Spleen (tissue), 11 donors: ENCODE measurements around the gene CFL1. TPM values are rescaled to one million over a fixed set of nuclear protein-coding genes. Genes with fewer than 3 reads are reported as not detected.

ENCODE experiments used
- DNase-seq: peaks from one replicate; pipeline ENCODE4 v3.0.0-alpha.2; 2020
- H3K27ac ChIP-seq, 8 donors: fragments of 200-600 bp; sonication (generic) in 7 of 8; 1 replicate in 4 of 8; 2 replicates in 4 of 8; pipeline versions ENCODE4 v1.5.0 to v1.8.0; 2016 to 2021; ENCODE audit warnings: inconsistent platforms in 4 of 8, mild to moderate bottlenecking in 4 of 8, moderate library complexity in 1 of 8
- H3K27me3 ChIP-seq, 7 donors: fragments of 200-600 bp; sonication (generic) in 6 of 7; replicated peaks in 1 of 7; 1 replicate in 4 of 7; 2 replicates in 3 of 7; pipeline versions ENCODE4 v1.5.0 to v1.8.0; 2016 to 2021; ENCODE audit warnings: inconsistent platforms in 3 of 7, mild to moderate bottlenecking in 1 of 7
- H3K36me3 ChIP-seq, 6 donors: fragments of 200-600 bp; sonication (generic) in 5 of 6; 1 replicate in 4 of 6; 2 replicates in 2 of 6; pipeline versions ENCODE4 v1.5.0 to v1.8.0; 2016 to 2021; ENCODE audit warnings: inconsistent platforms in 2 of 6
- H3K4me1 ChIP-seq, 6 donors: fragments of 200-600 bp; sonication (generic) in 5 of 6; 1 replicate in 3 of 6; 2 replicates in 3 of 6; pipeline versions ENCODE4 v1.5.0 to v1.8.0; 2016 to 2021; ENCODE audit warnings: inconsistent platforms in 3 of 6
- H3K4me3 ChIP-seq, 8 donors: fragments of 200-600 bp; sonication (generic) in 7 of 8; 1 replicate in 4 of 8; 2 replicates in 4 of 8; pipeline versions ENCODE4 v1.5.0 to v1.8.0; 2016 to 2021; ENCODE audit warnings: inconsistent platforms in 4 of 8, mild to moderate bottlenecking in 4 of 8, moderate library complexity in 2 of 8
- H3K9me3 ChIP-seq, 8 donors: fragments of 200-600 bp; sonication (generic) in 7 of 8; 1 replicate in 4 of 8; 2 replicates in 4 of 8; pipeline versions ENCODE4 v1.5.0 to v1.8.0; 2016 to 2021; ENCODE audit warnings: inconsistent platforms in 4 of 8
- CTCF ChIP-seq, 11 experiments: fragments of 200-600 bp in 7 of 11; fragments of 450-650 bp in 4 of 11; sonication (generic) in 4 of 11; IDR thresholded peaks in 8 of 11; conservative IDR thresholded peaks in 3 of 11; 1 replicate in 7 of 11; 2 replicates in 4 of 11; pipeline versions ENCODE4 v1.4.0 to v1.8.0; 2016 to 2021; ENCODE audit warnings: antibody characterized with exemption in 11 of 11, inconsistent platforms in 4 of 11, mild to moderate bottlenecking in 1 of 11
- POLR2A ChIP-seq, 3 donors: fragments of 450-650 bp; IDR thresholded peaks; one replicate each; pipeline ENCODE4 v1.5.1; 2017; ENCODE audit warnings: antibody characterized with exemption in 3 of 3, mild to moderate bottlenecking in 1 of 3
- POLR2AphosphoS5 ChIP-seq, 3 donors: sonication (generic); formaldehyde crosslinking; IDR thresholded peaks; one replicate each; pipeline ENCODE4 v1.5.1; 2017; ENCODE audit warnings: antibody characterized with exemption in 3 of 3
- WGBS, 5 donors: extraction: QIAGEN DNeasy Blood & Tissue Kit in 3 of 5; methylation state at CpG; one replicate each; pipeline versions ENCODE4 v1.1.5 to v1.1.7; 2013 to 2018; 5-methylcytosine and 5-hydroxymethylcytosine counted together
- intact Hi-C: fragments of 100-400 bp; cut with DNase I; formaldehyde crosslinking; loops from one replicate; pipeline ENCODE4 v1.15.0; 2023; ENCODE audit warnings: low total_unique reads
- polyA plus RNA-seq, 3 donors: library from polyadenylated mRNA; stranded (reverse); fragments of 200-250 nt; gene quantifications; one replicate each; pipeline ENCODE4 v1.2.1, GENCODE V29; 2013
- total RNA-seq, 7 donors: library from RNA; depleted of rRNA in 3 of 7; stranded (reverse); fragments of >200 nt in 3 of 7; fragmentation: NEBNext Ultra II Directional in 4 of 7; extraction: Animal tissue kit (Norgen Biotek cat#: 25700) in 4 of 7; gene quantifications; one replicate each; pipeline versions ENCODE4 v1.1.0 to v1.2.1, GENCODE V29; 2016 to 2021
- donor health status: healthy with polysubstance abuse.
- donor health status: DM: no; HTN: no; CAD: no; lungs with moderate emphysema.
- donor health status: DM: no; HTN: no; CAD: no.
- donor health status: Bipolar disorder and iron deficiency.
- donor health status: healthy.
- donor health status: DM: no; HTN: no; CAD: no.
- donor health status: DM: yes; HTN: yes; CAD: no.

The CFL1 gene
- total and polyA plus RNA-seq, 10 donors, result 562 to 1,219 (median 865) TPM

- peak; percentile 86 for DNase-seq
- peak within 1 kb of the TSS; percentile 30 to 77 (median 47) for H3K4me3 ChIP-seq
- 0 to 5% (median 1%) methylated on average over 9 to 69 of the region's 69 CpGs for WGBS, 5 donors
Observed at GRCh38 chr11:65872586-65873317, 14.8 kb upstream of the CFL1 start, which contains the start of gene EFEMP2. TSS of gene EFEMP2 (minus strand) at chr11:65872800. CDS start at chr11:65872354, 446 bp downstream.

GRCh38 chr11:65871811-65872548 is 14.0 kb upstream of the CFL1 start:
- Histone ChIP-seq H3K4me3 (peak overlapping the region; percentile 18 to 77 (median 47)), H3K27ac (peak overlapping the region; percentile 53 to 91 (median 83)), H3K36me3 (peaks cover 0 to 15% (median 5%) of the 10 kb centered on the region in 6 donors), H3K4me1 (peaks cover 16 to 73% (median 46%) of the 10 kb centered on the region in 6 donors), H3K27me3 (peaks cover 0 to 11% (median 0%) of the 10 kb centered on the region in 7 donors), H3K9me3 (no peaks in the 10 kb centered on the region)
- TF ChIP-seq POLR2A (IDR thresholded peaks at IDR 0.05), result no peak
- peak in 2 of 3 donors; percentile 22 to 33 for TF ChIP-seq POLR2AphosphoS5 (IDR thresholded peaks at IDR 0.05)
- WGBS, 5 donors, result 40 to 71% (median 60%) methylated on average over 13 to 26 of the region's 26 CpGs
- no peak for DNase-seq
- intact Hi-C loops, result no loop called here

More at GRCh38 chr11:65872586-65873317, 14.8 kb upstream of the CFL1 start, which contains the start of gene EFEMP2:
- Histone ChIP-seq H3K9me3 (no peaks in the 10 kb centered on the region), H3K27ac (peak within 1 kb of the TSS; percentile 63 to 91 (median 83)), H3K36me3 (peaks cover 0 to 8% (median 0%) of the 10 kb centered on the region in 6 donors), H3K4me1 (peaks cover 16 to 65% (median 45%) of the 10 kb centered on the region in 6 donors), H3K27me3 (peaks cover 0 to 11% (median 0%) of the 10 kb centered on the region in 7 donors)
- intact Hi-C loops, result no loop called here
- TF ChIP-seq POLR2AphosphoS5 (IDR thresholded peaks at IDR 0.05), result peak in 1 of 3 donors; percentile 29
- TF ChIP-seq POLR2A (IDR thresholded peaks at IDR 0.05), result no peak
- no peak for TF ChIP-seq CTCF (IDR thresholded peaks at IDR 0.05 in 8 of 11, conservative IDR thresholded peaks at IDR 0.05 in 3 of 11)

GRCh38 chr11:65870706-65871681 is 13.0 kb upstream of the CFL1 start:
- Histone ChIP-seq H3K27ac (peak overlapping the region in 7 of 8 donors; percentile 81 to 91 (median 83)), H3K27me3 (peaks cover 0 to 11% (median 0%) of the 10 kb centered on the region in 7 donors), H3K4me1 (peaks cover 16 to 78% (median 48%) of the 10 kb centered on the region in 6 donors), H3K9me3 (no peaks in the 10 kb centered on the region), H3K4me3 (peak overlapping the region in 1 of 8 donors; percentile 77), H3K36me3 (peaks cover 0 to 25% (median 14%) of the 10 kb centered on the region in 6 donors)
- WGBS, 5 donors, result 46 to 58% (median 48%) methylated on average over 15 to 24 of the region's 24 CpGs
- no peak for TF ChIP-seq POLR2A (IDR thresholded peaks at IDR 0.05)
- peak; percentile 53 to 68 (median 65) for TF ChIP-seq POLR2AphosphoS5 (IDR thresholded peaks at IDR 0.05)
- intact Hi-C loops, result no loop called here
- DNase-seq, result peak; percentile 86

- TF ChIP-seq POLR2AphosphoS5 (IDR thresholded peaks at IDR 0.05) (peak in 1 of 3 donors; percentile 24), POLR2A (IDR thresholded peaks at IDR 0.05) (no peak)
- H3K9me3 ChIP-seq, result no peaks in the 10 kb centered on the region
- intact Hi-C loops, result no loop called here
- H3K27me3 ChIP-seq, result peaks cover 0 to 11% (median 0%) of the 10 kb centered on the region in 7 donors
- H3K4me1 ChIP-seq, result peaks cover 16 to 78% (median 48%) of the 10 kb centered on the region in 6 donors
- DNase-seq, result peak; percentile 80
- peaks cover 0 to 32% (median 21%) of the 10 kb centered on the region in 6 donors for H3K36me3 ChIP-seq
- peak overlapping the region in 6 of 8 donors; percentile 81 to 91 (median 84) for H3K27ac ChIP-seq
- no peak overlapping the region for H3K4me3 ChIP-seq
- WGBS, 5 donors, result 40 to 54% (median 52%) methylated on average over 8 to 11 of the region's 11 CpGs
Observed at GRCh38 chr11:65870307-65870658, 12.3 kb upstream of the CFL1 start.
